ENCODE data around the gene CDK8.

Gene CDK8

GRCh38 chr13:26335158-26335557, 81.2 kb downstream of the CDK8 start:
- no peaks in the 10 kb centered on the region for H3K36me3 ChIP-seq (ENCODE audit: control insufficient read depth, insufficient read depth, low read length)
- no peak overlapping the region for H3K9ac ChIP-seq (ENCODE audit: low read length)
- no peaks in the 10 kb centered on the region for H3K27me3 ChIP-seq (ENCODE audit: control insufficient read depth, insufficient read depth, low read length)
- H3K27ac ChIP-seq (ENCODE audit: low read depth, low read length): no peak overlapping the region
- no peak overlapping the region for H3K4me3 ChIP-seq (ENCODE audit: low read depth, low read length)
- H3K9me3 ChIP-seq (ENCODE audit: control insufficient read depth, insufficient read depth, low read depth, low read length): no peaks in the 10 kb centered on the region
- H3K4me1 ChIP-seq (ENCODE audit: control insufficient read depth, insufficient read depth, low read length): no peaks in the 10 kb centered on the region; the same call in 1 of the 2 replicates

GRCh38 chr13:26340807-26341206, 86.9 kb downstream of the CDK8 start:
- H3K27me3 ChIP-seq (ENCODE audit: control insufficient read depth, insufficient read depth, low read length): no peaks in the 10 kb centered on the region
- H3K36me3 ChIP-seq (ENCODE audit: control insufficient read depth, insufficient read depth, low read length): no peaks in the 10 kb centered on the region
- H3K4me3 ChIP-seq (ENCODE audit: low read depth, low read length): no peak overlapping the region
- H3K9ac ChIP-seq (ENCODE audit: low read length): no peak overlapping the region
- no peaks in the 10 kb centered on the region for H3K9me3 ChIP-seq (ENCODE audit: control insufficient read depth, insufficient read depth, low read depth, low read length)
- no peaks in the 10 kb centered on the region for H3K4me1 ChIP-seq (ENCODE audit: control insufficient read depth, insufficient read depth, low read length)
- no peak overlapping the region for H3K27ac ChIP-seq (ENCODE audit: low read depth, low read length)

- Histone ChIP-seq H3K36me3 (ENCODE audit: control insufficient read depth, insufficient read depth, low read length) (no peaks in the 10 kb centered on the region), H3K4me3 (ENCODE audit: low read depth, low read length) (no peak overlapping the region), H3K9ac (ENCODE audit: low read length) (no peak overlapping the region), H3K4me1 (ENCODE audit: control insufficient read depth, insufficient read depth, low read length) (no peaks in the 10 kb centered on the region), H3K27me3 (ENCODE audit: control insufficient read depth, insufficient read depth, low read length) (no peaks in the 10 kb centered on the region), H3K27ac (ENCODE audit: low read depth, low read length) (no peak overlapping the region), H3K9me3 (ENCODE audit: control insufficient read depth, insufficient read depth, low read depth, low read length) (no peaks in the 10 kb centered on the region)
Measured at GRCh38 chr13:26342898-26343297, 89.0 kb downstream of the CDK8 start.

- no peaks in the 10 kb centered on the region for H3K36me3 ChIP-seq (ENCODE audit: control insufficient read depth, insufficient read depth, low read length)
- H3K4me3 ChIP-seq (ENCODE audit: low read depth, low read length): no peak overlapping the region
- H3K9ac ChIP-seq (ENCODE audit: low read length): no peak overlapping the region
- no peak overlapping the region for H3K27ac ChIP-seq (ENCODE audit: low read depth, low read length)
- H3K4me1 ChIP-seq (ENCODE audit: control insufficient read depth, insufficient read depth, low read length): peaks cover 3% of the 10 kb centered on the region
- H3K27me3 ChIP-seq (ENCODE audit: control insufficient read depth, insufficient read depth, low read length): no peaks in the 10 kb centered on the region
- no peaks in the 10 kb centered on the region for H3K9me3 ChIP-seq (ENCODE audit: control insufficient read depth, insufficient read depth, low read depth, low read length)
Measured at GRCh38 chr13:26343816-26344215, 89.9 kb downstream of the CDK8 start.

GRCh38 chr13:26344980-26345379, 91.1 kb downstream of the CDK8 start:
- Histone ChIP-seq H3K9me3 (ENCODE audit: control insufficient read depth, insufficient read depth, low read depth, low read length) (no peaks in the 10 kb centered on the region), H3K4me1 (ENCODE audit: control insufficient read depth, insufficient read depth, low read length) (peaks cover 4% of the 10 kb centered on the region), H3K27ac (ENCODE audit: low read depth, low read length) (no peak overlapping the region), H3K36me3 (ENCODE audit: control insufficient read depth, insufficient read depth, low read length) (peaks cover 3% of the 10 kb centered on the region), H3K27me3 (ENCODE audit: control insufficient read depth, insufficient read depth, low read length) (no peaks in the 10 kb centered on the region), H3K9ac (ENCODE audit: low read length) (no peak overlapping the region), H3K4me3 (ENCODE audit: low read depth, low read length) (no peak overlapping the region)

GRCh38 chr13:26348966-26349365, 95.0 kb downstream of the CDK8 start:
- Histone ChIP-seq H3K27me3 (ENCODE audit: control insufficient read depth, insufficient read depth, low read length) (no peaks in the 10 kb centered on the region), H3K4me3 (ENCODE audit: low read depth, low read length) (no peak overlapping the region), H3K27ac (ENCODE audit: low read depth, low read length) (no peak overlapping the region), H3K9ac (ENCODE audit: low read length) (no peak overlapping the region), H3K4me1 (ENCODE audit: control insufficient read depth, insufficient read depth, low read length) (peaks cover 4% of the 10 kb centered on the region), H3K9me3 (ENCODE audit: control insufficient read depth, insufficient read depth, low read depth, low read length) (no peaks in the 10 kb centered on the region), H3K36me3 (ENCODE audit: control insufficient read depth, insufficient read depth, low read length) (peaks cover 9% of the 10 kb centered on the region)

- no peaks in the 10 kb centered on the region; the same call in 1 of the 2 replicates for H3K36me3 ChIP-seq (ENCODE audit: control insufficient read depth, insufficient read depth, low read length)
- H3K27ac ChIP-seq (ENCODE audit: low read depth, low read length): no peak overlapping the region
- no peak overlapping the region for H3K9ac ChIP-seq (ENCODE audit: low read length)
- no peaks in the 10 kb centered on the region for H3K27me3 ChIP-seq (ENCODE audit: control insufficient read depth, insufficient read depth, low read length)
- no peak overlapping the region for H3K4me3 ChIP-seq (ENCODE audit: low read depth, low read length)
- H3K9me3 ChIP-seq (ENCODE audit: control insufficient read depth, insufficient read depth, low read depth, low read length): no peaks in the 10 kb centered on the region
- no peaks in the 10 kb centered on the region for H3K4me1 ChIP-seq (ENCODE audit: control insufficient read depth, insufficient read depth, low read length)
Measured at GRCh38 chr13:26362261-26362660, 108.3 kb downstream of the CDK8 start.

GRCh38 chr13:26370553-26370952, 116.6 kb downstream of the CDK8 start:
- Histone ChIP-seq H3K9ac (ENCODE audit: low read length) (no peak overlapping the region), H3K4me3 (ENCODE audit: low read depth, low read length) (no peak overlapping the region), H3K27me3 (ENCODE audit: control insufficient read depth, insufficient read depth, low read length) (no peaks in the 10 kb centered on the region), H3K27ac (ENCODE audit: low read depth, low read length) (no peak overlapping the region), H3K36me3 (ENCODE audit: control insufficient read depth, insufficient read depth, low read length) (no peaks in the 10 kb centered on the region), H3K9me3 (ENCODE audit: control insufficient read depth, insufficient read depth, low read depth, low read length) (no peaks in the 10 kb centered on the region), H3K4me1 (ENCODE audit: control insufficient read depth, insufficient read depth, low read length) (no peaks in the 10 kb centered on the region)

GRCh38 chr13:26372747-26373146, 118.8 kb downstream of the CDK8 start:
- Histone ChIP-seq H3K9me3 (ENCODE audit: control insufficient read depth, insufficient read depth, low read depth, low read length) (no peaks in the 10 kb centered on the region), H3K4me1 (ENCODE audit: control insufficient read depth, insufficient read depth, low read length) (no peaks in the 10 kb centered on the region), H3K4me3 (ENCODE audit: low read depth, low read length) (no peak overlapping the region), H3K27me3 (ENCODE audit: control insufficient read depth, insufficient read depth, low read length) (no peaks in the 10 kb centered on the region), H3K36me3 (ENCODE audit: control insufficient read depth, insufficient read depth, low read length) (no peaks in the 10 kb centered on the region), H3K9ac (ENCODE audit: low read length) (no peak overlapping the region), H3K27ac (ENCODE audit: low read depth, low read length) (no peak overlapping the region)

- Histone ChIP-seq H3K27me3 (ENCODE audit: control insufficient read depth, insufficient read depth, low read length) (no peaks in the 10 kb centered on the region), H3K9me3 (ENCODE audit: control insufficient read depth, insufficient read depth, low read depth, low read length) (no peaks in the 10 kb centered on the region), H3K27ac (ENCODE audit: low read depth, low read length) (no peak overlapping the region), H3K4me3 (ENCODE audit: low read depth, low read length) (no peak overlapping the region), H3K36me3 (ENCODE audit: control insufficient read depth, insufficient read depth, low read length) (no peaks in the 10 kb centered on the region), H3K4me1 (ENCODE audit: control insufficient read depth, insufficient read depth, low read length) (no peaks in the 10 kb centered on the region), H3K9ac (ENCODE audit: low read length) (no peak overlapping the region)
Measured at GRCh38 chr13:26376430-26376829, 122.5 kb downstream of the CDK8 start.

GRCh38 chr13:26377038-26377437, 123.1 kb downstream of the CDK8 start:
- no peaks in the 10 kb centered on the region for H3K36me3 ChIP-seq (ENCODE audit: control insufficient read depth, insufficient read depth, low read length)
- H3K27ac ChIP-seq (ENCODE audit: low read depth, low read length): no peak overlapping the region
- H3K4me1 ChIP-seq (ENCODE audit: control insufficient read depth, insufficient read depth, low read length): no peaks in the 10 kb centered on the region
- no peak overlapping the region for H3K4me3 ChIP-seq (ENCODE audit: low read depth, low read length)
- H3K9me3 ChIP-seq (ENCODE audit: control insufficient read depth, insufficient read depth, low read depth, low read length): no peaks in the 10 kb centered on the region
- H3K27me3 ChIP-seq (ENCODE audit: control insufficient read depth, insufficient read depth, low read length): no peaks in the 10 kb centered on the region
- no peak overlapping the region for H3K9ac ChIP-seq (ENCODE audit: low read length)

- Histone ChIP-seq H3K9me3 (ENCODE audit: control insufficient read depth, insufficient read depth, low read depth, low read length) (no peaks in the 10 kb centered on the region), H3K27me3 (ENCODE audit: control insufficient read depth, insufficient read depth, low read length) (no peaks in the 10 kb centered on the region), H3K4me3 (ENCODE audit: low read depth, low read length) (no peak overlapping the region), H3K27ac (ENCODE audit: low read depth, low read length) (no peak overlapping the region), H3K9ac (ENCODE audit: low read length) (no peak overlapping the region), H3K4me1 (ENCODE audit: control insufficient read depth, insufficient read depth, low read length) (no peaks in the 10 kb centered on the region), H3K36me3 (ENCODE audit: control insufficient read depth, insufficient read depth, low read length) (no peaks in the 10 kb centered on the region)
Measured at GRCh38 chr13:26378116-26378515, 124.2 kb downstream of the CDK8 start.
